Measurements from ENCODE around the gene OR5K3.

- no peak for TF ChIP-seq POLR2A (IDR thresholded peaks at IDR 0.05; ENCODE audit: low read depth, low read length)
- TF ChIP-seq POLR2AphosphoS5 (IDR thresholded peaks at IDR 0.05; ENCODE audit: low read depth, low read length) = no peak
Measured at GRCh38 chr3:98341758-98342157, 48.7 kb upstream of the OR5K3 start.

Data from GM12892 (cell line).